Uterus (tissue), 2 donors: ENCODE measurements around the gene TEX101.
"Not testable (repeated sequence)": the region's sequence is repeated elsewhere in the genome, so short reads cannot be mapped to it uniquely, and the experiment has no call there.

Source experiments
- CTCF ChIP-seq, 4 experiments: fragments of 200-600 bp in 2 of 4; fragments of 450-650 bp in 2 of 4; sonication (generic) in 2 of 4; IDR thresholded peaks; one replicate each; pipeline ENCODE4 v1.5.1; 2016 to 2019; ENCODE audit warnings: antibody characterized with exemption in 4 of 4, mild to moderate bottlenecking in 2 of 4, moderate library complexity in 1 of 4
- POLR2A ChIP-seq, 2 donors: fragments of 450-650 bp; IDR thresholded peaks; one replicate each; pipeline ENCODE4 v1.6.1; 2016; ENCODE audit warnings: antibody characterized with exemption in 2 of 2, mild to moderate bottlenecking in 1 of 2, moderate library complexity in 1 of 2

GRCh38 chr19:43383254-43383653 is 31.4 kb upstream of the TEX101 start:
- TF ChIP-seq CTCF, POLR2A (IDR thresholded peaks at IDR 0.05): not testable (repeated sequence)
